GOT3 (cell line): Measurements from ENCODE around the gene MOCS1.

ENCODE experiments used
- DNase-seq: peaks from one replicate; lab custom pipeline; 2025; ENCODE audit warnings: mixed read lengths; lab: John Stamatoyannopoulos, UW

The MOCS1 gene

DNA sequence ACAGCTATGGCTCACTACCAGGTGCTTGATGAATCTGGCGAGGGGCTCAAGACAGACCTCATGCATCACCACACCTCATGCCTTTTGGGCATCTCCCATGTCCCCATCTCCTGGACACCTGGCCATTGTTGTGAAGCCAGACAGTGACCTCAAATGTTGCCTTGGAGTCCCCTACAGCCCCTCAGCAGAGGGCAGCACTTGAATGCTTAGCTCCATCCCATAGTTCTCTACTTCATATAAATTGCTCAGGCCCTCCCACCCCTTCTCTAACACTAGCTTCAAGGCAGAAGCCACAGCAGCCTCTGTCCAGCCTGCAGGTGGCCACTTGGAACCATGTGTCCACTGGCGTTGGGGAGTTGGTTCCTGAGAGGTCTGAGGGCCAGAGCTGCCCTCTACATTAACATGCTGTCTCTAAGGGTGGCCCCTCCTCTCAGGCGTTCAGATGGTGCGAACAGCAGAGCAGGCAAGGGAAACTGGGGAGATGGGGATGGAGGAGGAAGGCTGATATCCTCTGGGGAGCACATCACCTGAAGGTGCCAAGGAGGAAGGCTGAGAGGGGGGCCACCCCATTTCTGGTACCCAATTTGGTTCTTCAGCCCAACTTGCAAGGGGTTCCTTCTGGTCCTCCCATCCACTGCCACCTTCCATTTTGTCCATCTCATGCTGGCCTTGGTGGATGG is 31.3 kb downstream of the MOCS1 start:
- no peak for DNase-seq

DNA sequence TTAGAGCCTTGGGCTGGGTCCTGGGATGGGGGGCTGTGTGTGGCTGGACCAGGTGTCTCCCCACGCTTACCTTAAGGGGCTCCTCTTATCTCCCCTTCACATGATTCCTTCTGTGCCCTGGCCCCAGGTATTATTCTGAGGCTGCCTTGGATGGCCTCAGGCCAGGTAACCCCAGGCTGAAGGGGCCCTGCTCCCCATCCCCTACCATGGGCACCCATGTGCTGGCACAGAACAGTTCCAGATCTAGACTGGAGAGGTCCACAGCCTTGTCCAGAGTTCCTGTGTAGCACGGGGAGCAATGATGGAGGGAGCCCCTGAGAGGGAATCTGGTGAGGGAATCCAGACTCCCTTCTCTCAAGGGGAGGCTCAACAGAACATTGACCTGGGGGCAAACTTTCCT is 32.1 kb downstream of the MOCS1 start:
- DNase-seq = no peak

DNA sequence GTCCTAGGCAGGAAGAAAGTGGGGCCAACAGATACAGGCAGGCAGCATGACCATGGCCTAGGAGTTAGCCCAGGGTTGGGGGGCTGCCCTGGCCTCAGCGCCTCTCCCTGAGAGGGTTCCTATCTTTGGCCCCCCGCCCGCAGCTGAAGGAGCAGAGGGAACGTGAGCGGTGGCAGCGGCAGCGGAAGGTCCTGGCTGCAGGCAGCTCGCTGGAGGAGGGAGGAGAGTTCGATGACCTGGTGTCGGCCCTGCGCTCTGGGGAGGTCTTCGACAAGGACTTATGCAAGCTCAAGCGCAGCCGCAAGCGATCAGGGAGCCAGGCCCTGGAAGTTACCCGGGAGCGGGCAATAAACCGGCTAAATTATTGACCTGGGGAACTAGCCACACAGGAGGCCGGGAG is 32.6 kb downstream of the MOCS1 start:
- DNase-seq = no peak

DNA sequence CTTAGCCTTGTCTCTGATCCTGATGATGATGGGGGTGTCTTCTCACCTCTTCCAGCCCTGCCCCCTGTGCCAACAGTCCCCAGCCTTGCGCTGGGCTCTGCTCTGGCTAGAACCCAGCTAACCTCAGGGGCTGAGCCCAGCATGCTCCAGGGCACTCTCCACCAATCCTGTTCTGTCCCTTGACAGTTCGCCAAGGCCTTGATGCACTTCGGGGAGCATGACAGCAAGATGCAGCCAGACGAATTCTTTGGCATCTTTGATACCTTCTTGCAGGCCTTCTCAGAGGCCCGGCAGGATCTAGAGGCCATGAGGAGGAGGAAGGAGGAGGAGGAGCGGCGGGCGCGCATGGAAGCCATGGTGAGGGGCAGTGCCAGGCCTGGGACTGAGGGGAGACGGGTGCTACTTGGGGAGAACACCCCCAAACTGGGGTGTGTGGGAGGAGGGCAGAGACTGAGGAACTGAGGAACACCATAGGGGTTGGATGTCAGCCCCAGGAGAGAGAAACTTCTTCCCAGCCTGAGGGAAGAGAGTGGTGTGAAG is 33.1 kb downstream of the MOCS1 start:
- DNase-seq = no peak

DNA sequence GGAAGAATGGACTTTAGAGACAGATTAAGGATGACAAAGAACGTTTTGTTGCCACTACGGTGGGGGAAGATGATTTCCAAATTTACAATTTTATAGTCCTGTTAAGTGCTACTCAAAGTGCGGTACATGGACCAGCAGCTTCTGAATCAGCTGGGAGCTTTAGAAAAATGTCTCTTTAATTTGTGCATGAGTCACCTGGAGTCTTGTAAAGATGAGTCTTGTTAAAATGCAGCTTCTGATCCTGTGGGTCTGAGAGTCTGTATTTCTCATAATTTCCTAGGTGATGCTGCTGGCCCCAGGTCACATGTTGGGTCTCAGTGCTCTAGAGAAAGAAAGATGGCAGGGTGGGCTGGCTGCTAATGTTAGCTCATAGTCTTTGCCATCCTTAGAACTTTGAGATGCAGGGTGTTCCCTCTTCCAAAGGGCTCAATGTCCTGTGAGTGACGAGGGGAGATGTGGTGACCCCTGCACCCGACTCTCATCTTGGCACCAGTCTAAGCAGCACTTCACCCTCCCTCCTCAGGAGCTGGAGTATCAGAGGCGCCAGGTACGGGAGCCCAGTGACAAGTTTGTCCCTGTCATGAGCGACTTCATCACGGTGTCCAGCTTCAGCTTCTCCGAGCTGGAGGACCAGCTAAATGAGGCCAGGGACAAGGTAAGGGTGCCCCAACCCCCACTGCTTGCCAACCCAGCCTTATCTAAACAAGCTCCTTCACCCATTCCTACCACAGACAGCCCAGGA is 34.5 kb downstream of the MOCS1 start:
- no peak for DNase-seq

DNA sequence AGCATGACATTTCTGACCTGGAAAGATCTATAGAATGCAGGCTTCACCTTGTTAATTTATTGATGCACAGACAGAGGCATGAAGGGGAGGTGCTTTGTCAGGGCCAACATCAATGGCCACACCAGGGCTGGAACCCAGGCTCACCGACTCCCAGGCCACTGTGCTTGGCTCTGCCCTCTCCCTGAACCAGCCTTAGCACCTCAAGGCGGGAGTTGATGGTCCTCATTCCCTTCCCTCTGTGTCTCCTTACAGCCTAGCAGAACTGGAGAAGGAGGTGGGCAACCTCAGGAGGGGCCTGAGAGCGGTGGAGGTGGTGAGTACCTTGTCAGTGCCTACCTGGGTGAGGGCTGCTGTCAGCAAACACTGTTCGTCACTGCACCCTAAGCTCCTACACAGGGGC is 35.6 kb downstream of the MOCS1 start:
- no peak for DNase-seq

DNA sequence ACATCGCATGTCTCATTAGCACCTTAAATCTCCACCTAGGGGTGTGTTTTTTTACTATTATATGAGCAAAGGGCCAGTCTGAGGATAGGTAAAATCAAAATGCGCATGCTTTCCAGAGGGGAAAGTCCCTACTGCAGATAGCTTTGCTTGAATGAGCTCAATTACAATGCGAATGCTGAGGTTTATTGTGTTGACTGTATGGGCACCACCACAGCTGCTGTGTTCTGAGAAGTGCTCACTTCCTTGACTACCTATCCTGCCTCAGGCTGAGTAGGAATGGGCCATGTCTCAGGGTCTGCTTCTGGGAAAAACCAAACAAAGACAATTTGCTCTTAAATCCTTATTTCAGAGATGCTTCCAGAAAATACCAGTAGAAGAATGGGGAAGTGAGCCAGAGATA is 36.6 kb downstream of the MOCS1 start:
- DNase-seq = no peak

DNA sequence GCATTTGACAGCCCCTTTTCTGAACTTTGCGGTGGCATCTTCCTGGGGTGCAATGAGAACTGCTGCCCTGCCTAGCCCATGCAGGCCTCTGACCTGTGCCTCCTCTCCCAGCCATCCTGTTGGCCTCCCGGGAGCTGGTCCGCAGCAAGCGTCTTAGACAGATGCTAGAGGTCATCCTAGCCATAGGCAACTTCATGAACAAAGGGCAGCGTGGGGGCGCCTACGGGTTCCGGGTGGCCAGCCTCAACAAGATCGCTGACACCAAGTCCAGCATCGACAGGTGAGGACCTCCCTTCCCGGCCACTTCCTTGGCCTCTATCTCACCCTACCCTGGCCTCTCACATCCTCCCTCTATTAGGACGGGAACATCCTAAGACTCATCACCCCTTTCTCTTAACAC is 37.6 kb downstream of the MOCS1 start:
- DNase-seq = no peak

DNA sequence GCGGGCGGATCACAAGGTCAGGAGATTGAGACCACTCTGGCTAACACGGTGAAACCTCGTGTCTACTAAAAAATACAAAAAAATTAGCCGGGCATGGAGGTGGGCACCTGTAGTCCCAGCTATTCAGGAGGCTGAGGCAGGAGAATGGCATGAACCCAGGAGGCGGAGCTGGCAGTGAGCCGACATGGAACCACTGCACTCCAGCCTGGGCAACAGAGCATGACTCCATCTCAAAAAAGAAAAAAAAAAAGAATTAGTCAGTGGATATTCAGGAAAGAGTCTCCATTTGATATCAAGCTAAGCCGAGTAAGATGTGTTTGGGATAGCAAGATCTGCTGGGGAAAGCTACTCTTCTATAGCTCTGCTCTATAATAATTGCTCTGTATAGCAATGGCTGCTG is 41.0 kb downstream of the MOCS1 start:
- DNase-seq = no peak

DNA sequence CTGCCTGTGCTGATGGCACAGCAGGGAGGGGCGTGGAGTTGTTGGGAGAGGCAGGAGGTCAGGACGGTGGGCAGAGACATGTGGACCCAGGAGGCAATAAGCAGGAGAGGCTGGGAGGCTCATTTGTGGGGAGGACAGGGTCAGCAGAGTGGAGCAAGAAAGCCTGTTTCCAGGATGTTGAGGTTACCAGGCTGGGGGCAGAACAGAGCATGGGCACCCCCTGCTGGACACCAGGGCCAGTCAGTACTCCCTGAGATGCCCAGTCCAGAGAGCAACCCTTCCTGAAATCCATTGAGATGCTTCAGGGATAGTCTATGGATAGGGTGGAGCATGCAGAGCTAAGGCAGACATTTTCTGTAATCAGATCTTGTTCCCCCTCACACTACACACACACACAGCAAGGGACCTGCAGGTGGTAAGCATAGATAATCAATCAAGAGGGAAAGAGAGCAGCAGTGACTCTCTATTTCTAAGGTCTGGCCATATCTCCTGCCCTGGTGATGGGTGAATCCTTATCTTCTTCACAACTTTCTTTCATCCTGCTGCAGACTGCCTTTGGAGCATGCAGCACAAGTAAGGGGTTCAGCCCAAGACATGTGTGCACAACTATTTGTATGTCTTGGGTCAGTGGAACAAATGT is 41.7 kb downstream of the MOCS1 start:
- DNase-seq = no peak

DNA sequence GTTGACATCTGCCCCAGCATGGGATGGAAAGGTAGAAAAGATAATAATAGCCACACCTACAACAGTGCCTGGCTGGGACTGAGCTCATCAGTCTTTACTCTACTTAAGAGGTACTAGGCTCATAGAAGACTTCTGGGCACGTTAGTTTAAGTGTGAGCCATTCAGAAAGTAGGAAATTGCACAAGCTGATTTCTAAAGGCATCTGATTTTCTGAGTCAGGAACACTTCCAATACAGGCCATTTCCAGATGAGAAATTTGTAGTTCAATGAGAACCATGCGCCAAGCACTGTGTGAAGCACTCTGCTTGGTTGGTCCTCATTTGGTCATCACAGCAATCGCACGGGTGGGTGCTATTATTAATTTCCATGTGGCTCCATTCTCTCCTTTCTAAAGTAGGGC is 42.3 kb downstream of the MOCS1 start:
- no peak for DNase-seq

DNA sequence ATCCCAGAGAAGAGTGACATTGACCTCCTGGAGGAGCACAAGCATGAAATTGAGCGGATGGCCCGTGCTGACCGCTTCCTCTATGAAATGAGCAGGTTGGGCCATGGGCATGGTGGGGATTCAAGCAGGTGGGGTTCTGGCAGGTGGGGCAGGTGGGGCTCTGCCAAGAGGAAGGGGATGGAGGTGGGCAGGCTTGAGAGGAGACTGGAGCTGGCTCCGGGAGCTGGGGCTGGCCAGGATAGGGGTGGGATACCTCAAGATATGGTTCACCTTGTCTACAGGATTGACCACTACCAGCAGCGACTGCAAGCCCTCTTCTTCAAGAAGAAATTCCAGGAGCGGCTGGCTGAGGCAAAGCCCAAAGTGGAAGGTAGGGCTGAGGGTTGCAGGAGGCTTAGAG is 42.9 kb downstream of the MOCS1 start:
- no peak for DNase-seq

DNA sequence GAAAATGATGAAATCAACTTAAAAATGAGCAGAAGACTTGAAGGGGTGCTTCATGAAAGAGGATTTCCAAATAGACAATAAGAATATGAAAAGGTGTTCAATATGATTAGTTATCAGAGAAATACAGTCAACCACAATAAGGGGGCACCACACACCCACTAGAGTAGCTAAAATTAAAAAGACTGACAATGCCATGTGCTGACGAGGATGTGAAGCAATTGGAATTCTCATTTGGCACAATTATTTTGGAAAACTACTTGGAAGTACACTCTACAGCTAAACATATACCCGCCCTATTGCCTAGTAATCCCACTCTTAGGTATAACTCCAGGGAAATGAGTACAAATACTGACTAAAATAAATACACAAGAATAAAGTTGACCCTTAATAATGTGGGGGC is 45.0 kb downstream of the MOCS1 start:
- no peak for DNase-seq

DNA sequence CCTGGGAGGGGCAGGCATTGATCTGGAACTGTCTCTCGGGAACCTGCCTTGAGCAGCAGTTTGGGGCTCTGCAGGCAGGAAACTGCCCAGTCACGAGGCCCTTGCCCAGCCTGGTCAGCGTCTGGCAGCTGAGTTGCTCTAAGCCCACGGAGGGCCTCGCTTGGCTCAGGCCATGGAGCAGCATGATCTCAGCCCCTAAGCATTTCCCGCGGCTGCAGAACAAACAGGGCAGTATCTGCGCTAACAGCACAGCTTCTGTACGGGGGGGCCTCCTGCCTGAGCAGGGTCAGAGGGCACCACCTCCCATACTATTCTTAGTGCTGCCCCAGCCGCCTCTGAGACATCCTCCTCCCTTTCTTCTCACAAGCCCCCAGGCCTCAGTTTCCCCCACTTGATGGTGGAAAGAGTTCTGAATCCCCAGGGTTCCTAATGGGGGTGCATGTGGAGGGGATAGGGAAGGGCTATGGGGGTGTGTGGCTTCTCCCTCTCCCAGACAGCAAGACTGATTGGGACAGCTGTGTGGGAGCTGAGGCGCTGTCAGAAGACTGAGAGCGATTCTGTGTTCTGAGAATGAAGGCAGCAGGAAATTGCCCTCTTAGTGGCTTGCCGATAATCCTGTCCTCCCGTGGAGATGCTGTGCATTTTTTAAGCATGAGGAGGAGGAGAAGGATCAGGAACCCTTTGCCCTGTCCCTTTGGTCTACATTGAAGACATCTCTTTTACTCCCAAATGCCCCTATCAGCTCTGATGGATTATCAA is 46.4 kb downstream of the MOCS1 start:
- DNase-seq = peak; percentile 36

DNA sequence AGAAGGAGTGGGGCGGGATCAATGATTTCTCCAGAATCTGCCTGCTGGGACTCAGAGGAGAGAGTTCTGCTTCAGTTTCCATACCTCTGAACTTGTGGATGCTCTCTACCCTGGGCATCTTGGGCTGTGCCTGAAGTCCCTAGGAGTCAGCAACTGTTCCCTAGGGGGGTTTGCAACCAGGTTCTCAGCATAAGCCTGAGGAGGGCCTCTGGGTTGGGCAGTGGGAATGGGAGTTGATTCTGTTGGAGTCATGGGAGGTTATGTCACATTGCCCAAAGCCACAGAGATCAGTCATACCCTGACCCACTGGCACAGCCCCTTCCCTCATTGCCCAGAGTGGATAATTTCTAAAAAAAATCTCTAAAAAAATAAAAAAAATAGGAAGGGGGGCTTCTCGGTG is 47.4 kb downstream of the MOCS1 start:
- DNase-seq = no peak

DNA sequence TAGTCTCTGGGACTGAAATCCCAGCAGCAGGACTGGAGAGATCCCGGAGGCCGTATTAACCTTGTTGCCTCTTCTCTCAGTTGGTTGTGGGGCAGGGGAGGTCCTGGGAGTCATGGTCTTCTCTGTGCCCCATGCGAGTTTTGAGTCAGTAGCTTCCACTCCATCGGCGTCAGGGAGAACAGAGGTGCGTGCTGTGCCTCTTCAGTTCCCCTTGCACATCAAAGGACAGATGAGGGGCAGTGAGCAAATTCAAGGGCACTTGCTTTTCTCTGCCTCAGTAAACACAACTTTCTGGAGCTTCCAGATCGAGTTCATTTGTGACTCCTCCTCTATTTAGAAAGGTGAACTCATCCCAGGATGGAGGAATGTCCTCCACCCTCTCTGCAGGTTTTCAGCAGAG is 48.6 kb downstream of the MOCS1 start:
- no peak for DNase-seq

DNA sequence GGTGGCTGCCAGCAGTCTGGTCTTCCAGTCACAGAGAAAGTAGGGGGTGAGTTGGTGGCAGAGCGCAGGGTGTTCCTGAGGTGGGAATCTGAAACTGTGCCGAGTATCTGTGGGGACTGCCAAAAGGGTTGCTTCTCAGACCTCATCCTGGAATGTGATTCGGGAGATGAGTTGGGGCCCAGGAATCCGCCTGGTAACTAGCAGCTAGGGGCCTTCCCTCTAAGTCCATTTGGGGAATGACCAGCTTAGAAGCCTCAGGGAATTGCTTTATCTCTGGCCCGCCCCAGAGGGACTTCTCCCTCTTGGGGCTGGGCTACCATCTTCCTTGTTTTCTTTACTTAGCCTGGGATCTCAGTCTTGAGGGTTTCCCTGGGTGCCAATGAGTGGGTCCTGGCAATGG is 49.6 kb downstream of the MOCS1 start:
- no peak for DNase-seq

DNA sequence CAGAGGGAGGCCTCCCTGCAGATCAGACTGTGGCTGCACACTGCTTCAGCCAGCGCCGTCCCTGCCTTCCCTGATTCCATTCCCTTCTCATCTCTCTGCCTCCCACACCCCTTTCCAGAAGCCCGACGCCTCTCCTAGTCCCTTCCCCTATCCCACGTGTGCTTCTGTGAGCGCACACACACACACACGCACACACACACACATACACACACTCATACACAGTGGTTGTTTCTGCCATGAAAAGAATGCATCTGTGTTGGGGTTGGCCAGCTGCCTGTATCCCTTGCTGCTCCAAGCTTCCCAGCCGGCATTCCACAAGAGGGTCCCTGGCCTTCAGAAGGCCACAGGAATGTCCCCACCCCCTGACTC is 51.7 kb downstream of the MOCS1 start:
- no peak for DNase-seq

DNA sequence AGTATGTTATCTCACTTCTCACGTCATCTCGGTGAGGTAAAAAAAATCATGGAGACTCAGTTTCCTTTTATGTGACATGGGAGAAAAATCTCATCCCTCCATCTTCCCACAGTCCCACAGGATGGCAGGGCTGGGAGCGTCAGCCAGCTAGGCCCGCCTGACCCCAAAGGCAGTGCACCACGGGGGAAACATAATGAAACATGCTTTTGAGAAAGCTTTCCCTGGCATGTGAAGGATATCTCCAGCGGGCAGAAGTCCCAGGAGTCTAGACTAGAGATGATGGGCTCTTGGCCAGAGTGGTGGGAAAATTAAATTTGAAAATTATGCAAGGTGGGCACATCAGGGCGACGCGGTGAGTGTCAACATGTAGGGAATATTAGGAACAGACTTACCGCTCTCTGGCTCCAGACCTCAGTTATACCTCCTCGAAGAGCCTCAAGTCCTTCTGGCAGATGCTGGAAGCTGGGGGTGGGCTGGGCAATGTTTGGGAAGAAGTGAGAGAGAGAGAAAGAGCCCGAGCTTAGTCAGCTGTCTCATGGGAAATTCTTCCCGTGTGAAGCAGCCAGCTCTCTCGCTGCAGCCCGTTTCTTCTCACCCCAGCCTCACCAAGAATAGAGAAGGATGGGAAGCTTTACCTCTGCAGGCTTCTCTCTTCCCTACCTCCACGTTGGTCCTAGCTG is 52.3 kb downstream of the MOCS1 start:
- peak; percentile 39 for DNase-seq

DNA sequence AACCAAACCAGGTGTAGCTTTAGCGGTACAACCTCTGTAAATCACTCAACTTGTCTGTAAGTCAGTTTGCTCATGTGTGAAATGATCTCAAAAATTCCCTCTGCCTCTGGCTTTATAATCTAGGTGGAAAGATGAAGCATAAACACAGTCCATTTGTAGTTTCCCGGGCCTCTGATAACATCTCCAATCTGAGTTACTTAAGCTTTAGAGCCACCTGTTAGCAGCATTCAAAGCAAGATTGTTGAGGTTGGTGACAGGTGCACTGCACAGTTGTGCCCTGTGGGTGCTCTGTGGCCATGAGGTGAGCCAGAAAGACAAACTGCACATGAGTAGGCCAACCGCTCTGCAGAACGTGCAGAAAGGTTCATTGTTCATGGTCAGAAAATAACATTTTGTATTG is 53.7 kb downstream of the MOCS1 start:
- no peak for DNase-seq

DNA sequence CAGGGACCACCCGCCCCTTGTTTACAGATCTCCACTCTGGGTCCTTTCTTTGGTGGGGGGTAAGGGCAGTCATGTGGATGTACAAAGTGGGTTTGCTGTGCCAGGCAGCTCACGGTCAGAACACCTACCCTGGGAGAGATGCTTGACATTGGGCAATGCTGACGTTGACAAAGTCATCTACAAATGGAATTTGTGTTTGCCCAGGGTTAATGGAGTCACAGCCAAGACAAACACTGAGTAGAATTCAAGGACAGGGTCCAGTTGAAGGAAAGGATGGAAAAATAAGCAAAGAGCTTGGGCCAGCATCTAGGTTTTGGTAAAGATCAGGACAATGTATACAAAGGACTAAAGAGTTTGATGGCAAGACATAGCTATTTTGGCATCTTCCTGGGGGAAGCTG is 54.7 kb downstream of the MOCS1 start:
- no peak for DNase-seq

DNA sequence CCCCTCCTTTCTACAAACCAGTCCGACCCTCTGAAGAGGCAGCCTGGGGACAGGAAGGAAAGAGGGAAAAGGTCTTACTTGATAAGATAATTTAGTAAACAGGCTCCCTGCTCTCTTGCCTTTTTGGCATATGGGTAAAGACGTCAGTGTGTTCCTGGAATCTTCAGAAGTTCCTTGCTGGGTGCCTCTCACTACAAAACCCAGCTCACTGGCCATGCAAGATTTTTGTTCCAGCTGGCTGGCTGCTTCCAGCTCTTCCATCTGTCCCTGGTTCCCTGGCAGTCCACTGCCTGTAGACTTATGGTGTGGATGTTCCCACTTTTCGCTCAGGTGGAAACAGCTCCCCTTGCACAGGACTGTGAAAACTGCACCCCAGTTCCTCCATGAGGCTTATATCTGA is 57.4 kb downstream of the MOCS1 start:
- no peak for DNase-seq
